ENCODE results near the gene BACH2.

DNA sequence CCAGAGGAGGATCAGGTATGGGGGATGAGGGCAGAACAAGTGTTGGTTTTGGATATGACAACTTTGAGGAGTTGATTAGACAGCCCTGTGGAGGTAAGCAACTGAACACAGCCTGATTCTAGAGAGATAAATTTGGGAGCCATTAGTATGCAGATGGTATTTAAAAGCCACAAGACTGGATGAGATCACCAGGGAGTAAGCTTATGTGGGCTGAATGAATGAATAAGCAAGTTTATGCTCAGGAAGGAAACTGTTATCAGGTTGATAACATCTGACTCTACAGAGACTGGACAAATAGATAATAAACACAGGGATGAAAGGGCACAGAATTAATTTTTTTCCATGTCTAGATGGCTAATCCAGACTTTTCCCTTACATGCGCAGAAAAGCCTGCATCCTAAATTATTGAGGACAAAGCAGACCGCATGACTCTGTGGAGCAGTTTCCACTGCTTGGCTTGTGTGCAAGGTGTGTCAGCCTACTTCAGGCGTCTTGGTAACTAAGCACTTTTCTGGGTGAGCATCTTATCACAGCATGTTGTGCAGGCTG, 251.7 kb downstream of the BACH2 start:
- TF ChIP-seq, protein P1, sequence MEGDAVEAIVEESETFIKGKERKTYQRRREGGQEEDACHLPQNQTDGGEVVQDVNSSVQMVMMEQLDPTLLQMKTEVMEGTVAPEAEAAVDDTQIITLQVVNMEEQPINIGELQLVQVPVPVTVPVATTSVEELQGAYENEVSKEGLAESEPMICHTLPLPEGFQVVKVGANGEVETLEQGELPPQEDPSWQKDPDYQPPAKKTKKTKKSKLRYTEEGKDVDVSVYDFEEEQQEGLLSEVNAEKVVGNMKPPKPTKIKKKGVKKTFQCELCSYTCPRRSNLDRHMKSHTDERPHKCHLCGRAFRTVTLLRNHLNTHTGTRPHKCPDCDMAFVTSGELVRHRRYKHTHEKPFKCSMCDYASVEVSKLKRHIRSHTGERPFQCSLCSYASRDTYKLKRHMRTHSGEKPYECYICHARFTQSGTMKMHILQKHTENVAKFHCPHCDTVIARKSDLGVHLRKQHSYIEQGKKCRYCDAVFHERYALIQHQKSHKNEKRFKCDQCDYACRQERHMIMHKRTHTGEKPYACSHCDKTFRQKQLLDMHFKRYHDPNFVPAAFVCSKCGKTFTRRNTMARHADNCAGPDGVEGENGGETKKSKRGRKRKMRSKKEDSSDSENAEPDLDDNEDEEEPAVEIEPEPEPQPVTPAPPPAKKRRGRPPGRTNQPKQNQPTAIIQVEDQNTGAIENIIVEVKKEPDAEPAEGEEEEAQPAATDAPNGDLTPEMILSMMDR (optimal IDR thresholded peaks at IDR 0.05 in 1 of 3, IDR thresholded peaks at IDR 0.05 in 1 of 3, conservative IDR thresholded peaks at IDR 0.05 in 1 of 3; ENCODE audit: extremely low read depth in 1 of 3, insufficient read depth in 2 of 3, low read length in 3 of 3), result no peak
- TF ChIP-seq EZH2 (IDR thresholded peaks at IDR 0.05; ENCODE audit: low read length), result no peak

Data from keratinocyte (primary cell).